GM15510 (cell line): ENCODE data around the gene HMGCL.

ENCODE experiments used
- POLR2A ChIP-seq: IDR thresholded peaks from 3 replicates; pipeline ENCODE4 v1.6.1; 2011; ENCODE audit warnings: borderline replicate concordance; ENCODE audit not compliant: insufficient read length; ENCODE audit errors: extremely low read depth

HMGCL gene

GRCh38 chr1:23825076-23825761 lies at the start of gene HMGCL:
HMGCL (minus strand) TSS chr1:23825429; CDS start chr1:23825415, 14 bp downstream.
- peak; percentile 95 for TF ChIP-seq POLR2A

- no peak for TF ChIP-seq POLR2A
Observed at GRCh38 chr1:23872421-23872820, 47.2 kb upstream of the HMGCL start.

GRCh38 chr1:23869051-23869450 lies 43.8 kb upstream of the HMGCL start:
- no peak for TF ChIP-seq POLR2A

GRCh38 chr1:23868557-23869016 lies 43.4 kb upstream of the HMGCL start:
- no peak for TF ChIP-seq POLR2A

GRCh38 chr1:23867895-23868556 lies 42.8 kb upstream of the HMGCL start, which contains the start of gene FUCA1:
FUCA1 (minus strand) TSS chr1:23868290; CDS start chr1:23868286, 4 bp downstream.
- peak; percentile 67 for TF ChIP-seq POLR2A

- no peak for TF ChIP-seq POLR2A
Observed at GRCh38 chr1:23867542-23867894, 42.3 kb upstream of the HMGCL start.

- no peak for TF ChIP-seq POLR2A
Observed at GRCh38 chr1:23865543-23865930, 40.3 kb upstream of the HMGCL start.

GRCh38 chr1:23864801-23865542 lies 39.7 kb upstream of the HMGCL start:
- TF ChIP-seq POLR2A, result no peak

GRCh38 chr1:23862640-23863039 lies 37.4 kb upstream of the HMGCL start:
- no peak for TF ChIP-seq POLR2A

- no peak for TF ChIP-seq POLR2A
Observed at GRCh38 chr1:23854568-23854967, 29.3 kb upstream of the HMGCL start.

GRCh38 chr1:23848673-23849616 lies 23.7 kb upstream of the HMGCL start:
- TF ChIP-seq POLR2A, result no peak

- TF ChIP-seq POLR2A, result no peak
Observed at GRCh38 chr1:23845163-23845562, 19.9 kb upstream of the HMGCL start.

GRCh38 chr1:23843644-23844043 lies 18.4 kb upstream of the HMGCL start:
- TF ChIP-seq POLR2A, result no peak

- TF ChIP-seq POLR2A, result no peak
Observed at GRCh38 chr1:23838401-23838866, 13.2 kb upstream of the HMGCL start.

GRCh38 chr1:23837908-23838307 lies 12.7 kb upstream of the HMGCL start:
- no peak for TF ChIP-seq POLR2A

- TF ChIP-seq POLR2A, result no peak
Observed at GRCh38 chr1:23836037-23836436, 10.8 kb upstream of the HMGCL start.
